GM18505 (cell line): ENCODE results near the gene RPS3.
"Not testable (repeated sequence)": the region's sequence is repeated elsewhere in the genome, so short reads cannot be mapped to it uniquely, and the experiment has no call there.

Experiments
- ATAC-seq: cut with Tn5 transposase; IDR thresholded peaks from one replicate; pipeline ENCODE4 v1.9.1; 2021; ENCODE audit not compliant: unreplicated experiment
- POLR2A ChIP-seq: IDR thresholded peaks from 4 replicates; pipeline ENCODE4 v1.6.1; 2011; ENCODE audit warnings: borderline replicate concordance; ENCODE audit not compliant: insufficient read depth, insufficient read length; ENCODE audit errors: extremely low read depth

Gene RPS3

DNA sequence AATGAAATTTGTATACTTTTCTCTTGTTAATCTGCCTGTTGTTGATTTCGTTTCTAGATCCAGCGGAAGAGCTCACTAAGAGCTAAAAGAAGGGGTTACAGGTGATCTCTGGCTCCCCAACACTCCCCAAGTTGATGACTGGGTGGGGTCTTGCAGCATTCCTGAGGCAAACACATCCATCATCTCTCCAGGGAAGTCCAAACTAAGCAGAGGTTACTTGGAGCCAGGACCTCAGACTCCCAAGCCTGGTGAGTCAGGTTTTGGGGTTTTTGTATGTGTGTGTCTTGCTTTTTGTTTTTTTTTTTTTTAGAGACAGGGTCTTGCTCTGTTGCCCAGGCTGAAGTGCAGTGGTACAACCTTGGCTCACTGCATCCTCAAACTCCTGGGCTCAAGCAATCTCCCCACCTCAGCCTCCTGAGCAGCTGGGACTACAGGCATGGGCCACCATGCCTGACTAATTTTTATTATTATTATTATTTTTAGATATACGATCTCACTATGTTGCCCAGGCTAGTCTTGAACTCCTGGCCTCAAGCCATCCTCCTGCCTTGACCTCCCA is 11.5 kb upstream of the RPS3 start:
- TF ChIP-seq POLR2A: no peak
- no peak for ATAC-seq

DNA sequence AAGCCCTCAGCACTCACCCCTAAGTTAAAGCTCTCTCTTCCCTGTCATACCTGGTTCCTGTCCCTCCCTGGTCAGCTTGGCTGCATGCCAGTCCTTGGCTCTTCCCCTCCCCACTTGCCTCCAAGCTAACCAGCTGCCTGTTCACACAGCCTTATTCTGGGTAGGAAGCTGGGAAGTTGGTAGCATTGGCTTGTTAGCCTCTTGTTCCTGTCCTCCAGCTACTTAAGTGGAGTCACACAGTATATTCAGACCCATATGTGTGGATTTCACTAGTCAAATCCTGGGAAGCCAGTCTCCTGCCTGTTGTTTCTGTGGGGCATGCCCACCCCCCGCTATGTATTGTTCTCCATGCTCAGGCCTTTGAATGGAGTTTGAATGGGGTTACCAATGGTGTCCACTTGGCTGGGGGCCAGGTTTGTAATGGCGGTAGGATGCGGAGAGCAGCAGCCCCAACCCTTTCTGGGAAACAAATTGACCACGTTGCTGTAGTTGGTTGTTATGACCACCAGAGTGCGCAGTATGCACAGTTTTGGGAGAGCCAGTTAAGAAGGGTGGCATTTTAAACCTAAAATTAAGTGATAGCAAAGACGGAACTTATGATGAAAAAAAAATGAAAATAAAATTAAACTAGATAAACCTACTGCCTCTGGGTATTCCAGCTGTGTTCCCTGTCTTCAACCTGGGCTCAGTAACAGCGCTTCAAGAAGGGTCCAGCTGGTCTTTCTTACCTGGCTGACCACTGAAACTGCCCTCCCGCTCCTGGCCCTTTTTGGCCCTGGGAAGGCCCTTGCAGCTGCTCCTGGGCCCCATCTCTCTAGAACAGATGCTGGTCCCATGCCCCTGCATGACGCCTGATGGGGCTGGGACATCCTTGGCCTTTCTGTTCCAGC is 10.7 kb upstream of the RPS3 start:
- no peak for ATAC-seq
- TF ChIP-seq POLR2A: no peak

DNA sequence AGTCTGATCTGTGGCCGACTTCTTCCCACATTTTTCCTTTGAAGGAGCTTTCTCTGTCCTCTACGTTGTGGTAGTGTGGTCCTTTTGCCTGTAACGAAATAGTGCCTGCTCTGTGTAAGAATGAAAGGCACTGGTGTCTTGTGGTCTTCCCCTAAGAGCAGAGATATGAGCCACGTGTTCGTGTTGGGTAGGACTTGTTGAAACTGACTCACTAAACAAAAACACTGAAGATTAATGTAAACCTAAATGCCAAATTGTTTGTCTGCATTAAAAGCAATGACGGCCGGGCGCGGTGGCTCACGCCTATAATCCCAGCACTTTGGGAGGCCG is 10.1 kb upstream of the RPS3 start:
- no peak for ATAC-seq
- TF ChIP-seq POLR2A: no peak

DNA sequence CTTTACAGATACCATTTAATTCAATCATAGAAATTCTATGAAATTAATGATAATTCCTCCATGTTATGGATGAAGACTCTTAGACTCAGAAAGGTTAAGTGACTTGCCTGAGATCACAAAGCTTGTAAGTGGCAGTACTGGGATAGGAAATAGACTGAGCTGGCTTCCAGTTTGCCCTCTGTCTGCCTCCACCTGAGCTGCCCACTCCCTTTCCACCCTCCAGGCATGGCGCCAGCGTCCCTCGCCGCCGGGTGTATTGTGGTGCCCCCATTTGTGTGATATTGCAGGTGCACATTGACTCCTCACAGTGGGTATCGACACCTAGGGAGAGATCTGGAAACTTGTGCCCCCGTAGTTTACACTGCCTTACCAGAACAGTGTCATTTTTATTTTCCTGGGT is 9.4 kb upstream of the RPS3 start:
- no peak for TF ChIP-seq POLR2A
- ATAC-seq: no peak

DNA sequence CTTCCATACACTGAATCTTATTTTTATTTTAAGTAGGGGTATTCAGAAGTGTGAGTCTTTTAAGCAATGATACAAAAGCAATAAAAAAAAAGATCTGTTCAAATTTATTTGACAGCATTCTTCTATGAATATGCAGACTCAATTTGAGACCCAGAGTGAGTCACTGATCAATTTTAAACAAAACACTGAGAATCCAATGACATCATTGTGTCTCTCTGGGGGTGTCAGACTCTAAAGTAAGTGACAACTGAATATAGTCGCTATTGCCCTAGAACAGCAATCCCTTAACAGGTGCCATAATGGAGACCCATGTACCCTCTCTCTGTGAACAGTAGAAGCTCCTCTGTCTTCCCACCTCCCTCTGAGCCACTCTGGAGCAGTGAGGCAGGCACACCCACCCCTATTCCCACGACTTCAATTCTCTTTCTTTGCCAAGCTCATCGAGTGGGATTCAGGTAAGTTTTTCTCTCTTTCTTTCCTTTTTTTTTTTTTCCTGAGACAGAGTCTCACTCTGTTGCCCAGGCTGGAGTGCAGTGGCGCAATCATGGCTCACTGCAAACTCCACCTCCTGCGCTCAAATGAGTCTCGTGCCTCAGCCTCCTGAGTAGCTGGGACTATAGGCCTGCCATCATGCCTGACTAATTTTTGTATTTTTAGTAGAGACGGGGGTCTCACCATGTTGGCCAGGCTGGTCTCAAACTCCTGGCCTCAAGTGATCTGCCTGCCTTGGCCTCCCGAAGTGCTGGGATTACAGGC is 5.1 kb upstream of the RPS3 start:
- TF ChIP-seq POLR2A: no peak
- ATAC-seq: no peak

DNA sequence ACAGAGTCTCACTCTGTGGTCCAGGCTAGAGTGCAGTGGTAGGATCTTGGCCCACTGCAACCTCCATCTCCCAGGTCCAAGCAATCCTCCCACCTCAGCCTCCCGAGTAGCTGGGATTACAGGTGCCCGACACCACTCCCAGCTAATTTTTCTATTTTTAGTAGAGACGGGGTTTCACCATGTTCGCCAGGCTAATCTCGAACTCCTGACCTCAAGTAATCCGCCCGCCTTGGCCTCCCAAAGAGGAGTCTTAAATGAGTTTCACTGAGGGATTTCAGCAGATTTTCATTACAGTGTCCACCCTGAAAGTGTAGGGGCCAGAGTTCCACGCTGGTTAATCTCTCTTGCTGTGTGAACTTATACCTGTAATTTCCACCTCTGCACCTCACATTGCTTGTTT is 412 bp upstream of the RPS3 start:
- peak; percentile 12 for ATAC-seq
- no peak for TF ChIP-seq POLR2A

DNA sequence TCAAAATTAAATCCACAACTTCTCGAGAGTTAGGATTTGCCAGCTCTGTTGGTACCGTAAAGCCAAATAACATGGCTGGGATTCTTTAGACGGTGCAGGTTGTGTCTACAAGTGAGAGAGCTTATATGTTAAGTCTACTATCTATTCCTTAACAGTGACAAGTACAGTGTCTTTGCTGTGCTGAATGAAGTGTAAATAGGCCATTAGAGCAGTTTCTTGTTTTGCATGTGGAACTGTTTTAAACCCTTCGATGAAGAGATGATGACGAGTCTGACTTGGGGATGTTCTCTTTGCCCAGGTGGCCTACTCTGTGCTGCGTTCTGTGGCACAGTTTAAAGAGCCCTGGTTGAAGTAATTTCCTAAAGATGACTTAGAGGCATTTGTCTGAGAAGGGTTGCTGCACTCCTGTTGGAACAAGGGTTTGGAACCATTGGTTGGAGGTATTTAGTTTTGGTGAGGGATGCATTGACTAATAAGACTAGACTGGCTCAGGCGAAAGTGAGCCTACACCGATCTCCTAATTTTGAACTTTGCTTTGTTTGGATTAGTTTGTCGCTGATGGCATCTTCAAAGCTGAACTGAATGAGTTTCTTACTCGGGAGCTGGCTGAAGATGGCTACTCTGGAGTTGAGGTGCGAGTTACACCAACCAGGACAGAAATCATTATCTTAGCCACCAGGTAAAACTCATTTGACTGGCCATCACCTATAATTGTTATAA is 988 bp downstream of the RPS3 start:
- no peak for TF ChIP-seq POLR2A
- ATAC-seq: no peak

DNA sequence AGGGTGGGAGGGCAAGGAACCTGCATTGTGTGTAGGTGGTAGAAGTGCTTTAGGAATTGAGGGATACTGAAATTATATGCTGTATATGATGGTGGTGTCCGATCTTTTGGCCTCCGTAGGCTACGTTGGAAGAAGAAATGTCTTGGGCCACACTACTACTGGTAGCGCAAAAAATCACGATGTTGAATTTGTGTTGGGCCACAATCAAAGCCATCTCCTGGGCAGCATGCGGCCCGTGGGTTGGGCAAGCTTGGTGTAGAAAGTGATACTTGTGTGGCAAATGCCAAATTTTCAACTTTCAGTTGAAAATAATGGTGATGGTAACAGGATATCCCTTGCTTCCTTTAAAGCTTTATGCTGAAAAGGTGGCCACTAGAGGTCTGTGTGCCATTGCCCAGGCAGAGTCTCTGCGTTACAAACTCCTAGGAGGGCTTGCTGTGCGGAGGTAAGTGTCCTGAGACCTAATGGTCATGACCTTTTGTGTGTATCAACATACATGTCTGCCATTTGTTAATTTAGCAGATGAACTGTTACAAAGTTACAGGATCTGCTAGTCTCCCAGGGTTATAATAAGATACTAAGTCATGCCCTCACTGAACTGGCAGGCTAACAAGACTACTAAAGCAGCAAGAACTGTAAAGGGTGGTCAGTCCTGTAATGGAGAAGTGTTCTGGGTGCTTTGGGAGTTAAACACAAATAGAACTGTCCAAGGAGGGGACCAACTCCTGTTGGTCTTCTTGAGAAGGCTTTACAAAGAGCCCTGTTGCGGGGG is 2.9 kb downstream of the RPS3 start:
- ATAC-seq: no peak
- TF ChIP-seq POLR2A: no peak

DNA sequence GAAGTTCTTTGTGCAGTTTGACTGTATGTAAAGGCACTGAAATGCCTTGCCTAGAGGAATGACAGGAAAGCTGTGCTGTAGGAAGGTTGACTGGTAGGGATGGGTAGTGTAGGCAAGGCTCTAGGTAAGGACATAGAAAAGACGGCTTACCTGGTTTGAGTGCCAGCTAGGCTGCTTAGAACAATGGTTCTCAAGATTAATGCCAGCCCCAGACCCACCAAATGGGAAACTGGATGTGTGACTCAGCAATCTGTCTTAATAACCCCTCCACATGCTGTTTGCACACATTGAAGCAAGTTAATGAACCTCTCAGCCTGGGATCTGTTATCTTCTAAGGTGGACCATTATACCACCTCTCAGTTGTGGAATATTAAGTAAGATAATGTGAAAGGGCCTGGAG is 3.7 kb downstream of the RPS3 start:
- TF ChIP-seq POLR2A: no peak
- no peak for ATAC-seq

DNA sequence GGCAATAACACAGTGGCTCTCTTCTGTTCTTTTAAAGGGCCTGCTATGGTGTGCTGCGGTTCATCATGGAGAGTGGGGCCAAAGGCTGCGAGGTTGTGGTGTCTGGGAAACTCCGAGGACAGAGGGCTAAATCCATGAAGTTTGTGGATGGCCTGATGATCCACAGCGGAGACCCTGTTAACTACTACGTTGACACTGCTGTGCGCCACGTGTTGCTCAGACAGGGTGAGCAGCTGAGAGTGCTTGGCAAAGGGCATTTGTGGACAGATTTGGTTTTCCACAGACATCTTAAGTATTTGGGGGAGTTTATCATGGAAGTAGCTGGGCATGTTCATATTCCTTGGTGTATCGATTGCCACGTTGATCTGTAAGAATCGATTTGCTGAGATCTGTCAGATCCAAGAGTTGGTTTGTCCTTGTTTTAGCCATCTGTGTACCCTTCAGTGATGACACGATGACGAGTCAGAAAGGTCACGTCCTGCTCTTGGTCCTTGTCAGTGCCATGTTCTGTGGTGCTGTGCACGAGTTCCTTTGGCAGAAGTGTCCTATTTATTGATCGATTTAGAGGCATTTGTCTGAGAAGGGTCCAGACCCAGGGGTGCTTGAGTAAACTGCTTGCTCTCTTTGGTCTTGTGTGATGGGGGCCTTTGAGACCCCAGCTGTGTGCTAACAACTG is 4.8 kb downstream of the RPS3 start:
- no peak for TF ChIP-seq POLR2A
- ATAC-seq: no peak

DNA sequence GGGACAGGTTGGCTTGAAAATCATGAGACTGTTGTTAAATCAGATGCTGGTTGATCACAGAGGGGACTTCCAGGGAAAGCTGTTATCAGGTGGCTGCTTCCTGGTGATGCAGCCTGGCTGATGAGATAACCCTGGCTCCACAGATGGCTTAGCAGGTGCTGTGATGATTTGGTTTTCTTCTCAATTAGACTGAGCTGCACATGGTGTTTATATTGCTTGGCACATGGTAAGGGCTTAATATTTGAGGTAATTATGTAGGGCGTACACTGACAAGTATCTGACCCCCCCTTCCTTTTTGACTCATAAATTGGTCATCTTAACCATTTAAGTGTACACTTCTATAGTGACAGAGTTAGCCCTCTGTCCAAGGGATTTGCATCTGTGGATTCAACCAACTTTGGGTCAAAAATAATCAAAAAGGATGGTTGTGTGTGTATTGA is 7.0 kb downstream of the RPS3 start:
- no peak for ATAC-seq
- TF ChIP-seq POLR2A: no peak

DNA sequence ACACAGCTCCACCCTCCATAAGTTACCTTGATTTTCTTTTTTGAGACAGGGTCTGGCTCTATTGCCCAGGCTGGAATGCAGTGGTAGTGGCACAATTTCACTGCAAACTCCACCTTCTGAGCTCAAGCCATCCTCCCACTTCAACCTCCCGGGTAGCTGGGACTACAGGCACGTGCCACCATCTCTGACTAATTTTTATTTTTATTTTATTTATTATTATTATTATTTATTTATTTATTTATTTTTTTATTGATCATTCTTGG is 9.6 kb downstream of the RPS3 start:
- ATAC-seq: no peak
- no peak for TF ChIP-seq POLR2A

DNA sequence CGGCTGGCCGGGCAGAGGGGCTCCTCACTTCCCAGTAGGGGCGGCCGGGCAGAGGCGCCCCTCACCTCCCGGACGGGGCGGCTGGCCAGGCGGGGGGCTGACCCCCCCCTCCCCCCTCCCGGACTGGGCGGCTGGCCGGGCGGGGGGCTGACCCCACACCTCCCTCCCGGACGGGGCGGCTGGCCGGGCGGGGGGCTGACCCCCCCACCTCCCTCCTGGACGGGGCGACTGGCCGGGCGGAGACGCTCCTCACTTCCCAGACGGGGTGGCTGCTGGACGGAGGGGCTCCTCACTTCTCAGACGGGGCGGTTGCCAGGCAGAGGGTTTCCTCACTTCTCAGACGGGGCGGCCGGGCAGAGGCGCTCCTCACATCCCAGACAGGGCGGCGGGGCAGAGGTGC is 10.7 kb downstream of the RPS3 start:
- not testable (repeated sequence) for ATAC-seq

DNA sequence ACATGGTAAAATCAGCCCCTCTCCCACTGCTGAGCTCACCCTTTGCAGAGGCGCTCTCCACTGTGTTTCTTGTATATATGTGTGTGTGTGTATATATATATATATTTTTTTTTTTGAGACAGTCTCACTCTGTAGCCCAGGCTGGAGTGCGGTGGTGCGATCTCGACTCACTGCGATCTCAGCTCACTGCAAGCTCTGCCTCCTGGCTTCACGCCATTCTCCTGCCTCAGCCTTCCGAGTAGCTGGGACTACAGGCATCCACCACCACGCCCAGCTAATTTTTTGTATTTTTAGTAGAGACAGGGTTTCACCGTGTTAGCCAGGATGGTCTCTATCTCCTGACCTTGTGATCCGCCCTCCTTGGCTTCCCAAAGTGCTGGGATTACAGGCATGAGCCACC is 13.8 kb downstream of the RPS3 start:
- not testable (repeated sequence) for ATAC-seq
